Hepatocyte (in vitro differentiated cells): Measurements from ENCODE around the gene BCKDK.

Experiments used
- EZH2 ChIP-seq: fragments of 200-600 bp; sonication (generic); IDR thresholded peaks from 2 replicates; pipeline ENCODE4 v1.6.1; 2016; ENCODE audit warnings: antibody characterized with exemption, mild to moderate bottlenecking, borderline replicate concordance
- TF ChIP-seq, protein P1 (sequence below): fragments of 200-600 bp; sonication (generic); IDR thresholded peaks from 2 replicates; pipeline ENCODE4 v1.5.1; 2016; ENCODE audit warnings: antibody characterized with exemption, mild to moderate bottlenecking; ENCODE audit not compliant: poor library complexity

- TF ChIP-seq, protein P1, sequence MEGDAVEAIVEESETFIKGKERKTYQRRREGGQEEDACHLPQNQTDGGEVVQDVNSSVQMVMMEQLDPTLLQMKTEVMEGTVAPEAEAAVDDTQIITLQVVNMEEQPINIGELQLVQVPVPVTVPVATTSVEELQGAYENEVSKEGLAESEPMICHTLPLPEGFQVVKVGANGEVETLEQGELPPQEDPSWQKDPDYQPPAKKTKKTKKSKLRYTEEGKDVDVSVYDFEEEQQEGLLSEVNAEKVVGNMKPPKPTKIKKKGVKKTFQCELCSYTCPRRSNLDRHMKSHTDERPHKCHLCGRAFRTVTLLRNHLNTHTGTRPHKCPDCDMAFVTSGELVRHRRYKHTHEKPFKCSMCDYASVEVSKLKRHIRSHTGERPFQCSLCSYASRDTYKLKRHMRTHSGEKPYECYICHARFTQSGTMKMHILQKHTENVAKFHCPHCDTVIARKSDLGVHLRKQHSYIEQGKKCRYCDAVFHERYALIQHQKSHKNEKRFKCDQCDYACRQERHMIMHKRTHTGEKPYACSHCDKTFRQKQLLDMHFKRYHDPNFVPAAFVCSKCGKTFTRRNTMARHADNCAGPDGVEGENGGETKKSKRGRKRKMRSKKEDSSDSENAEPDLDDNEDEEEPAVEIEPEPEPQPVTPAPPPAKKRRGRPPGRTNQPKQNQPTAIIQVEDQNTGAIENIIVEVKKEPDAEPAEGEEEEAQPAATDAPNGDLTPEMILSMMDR: no peak
- no peak for TF ChIP-seq EZH2
These were observed 31.2 kb upstream of the BCKDK start for GRCh38 chr16:31077024-31077423.
